NB4 (cell line): Measurements from ENCODE around the gene GPR146.

ENCODE experiments used
- DNase-seq: peaks from one replicate; pipeline ENCODE4 v3.0.0; 2010; ENCODE audit warnings: low read depth
- H3K4me3 ChIP-seq: one replicate; pipeline ENCODE4 v1.5.1; 2011; ENCODE audit warnings: mild to moderate bottlenecking, low read depth, low read length, moderate library complexity
- CTCF ChIP-seq: IDR thresholded peaks from one replicate; pipeline ENCODE4 v1.5.1; 2012; ENCODE audit warnings: low read depth, low read length
- MAX ChIP-seq: IDR thresholded peaks from 2 replicates; pipeline ENCODE4 v1.6.1; 2011; ENCODE audit warnings: low read depth, low read length
- MYC ChIP-seq: IDR thresholded peaks from 2 replicates; pipeline ENCODE4 v1.6.1; 2011; ENCODE audit warnings: low read depth, low read length
- POLR2A ChIP-seq: IDR thresholded peaks from 2 replicates; pipeline ENCODE4 v1.6.1; 2011; ENCODE audit warnings: mild to moderate bottlenecking; ENCODE audit not compliant: insufficient read length; ENCODE audit errors: extremely low read depth

The GPR146 gene

DNA sequence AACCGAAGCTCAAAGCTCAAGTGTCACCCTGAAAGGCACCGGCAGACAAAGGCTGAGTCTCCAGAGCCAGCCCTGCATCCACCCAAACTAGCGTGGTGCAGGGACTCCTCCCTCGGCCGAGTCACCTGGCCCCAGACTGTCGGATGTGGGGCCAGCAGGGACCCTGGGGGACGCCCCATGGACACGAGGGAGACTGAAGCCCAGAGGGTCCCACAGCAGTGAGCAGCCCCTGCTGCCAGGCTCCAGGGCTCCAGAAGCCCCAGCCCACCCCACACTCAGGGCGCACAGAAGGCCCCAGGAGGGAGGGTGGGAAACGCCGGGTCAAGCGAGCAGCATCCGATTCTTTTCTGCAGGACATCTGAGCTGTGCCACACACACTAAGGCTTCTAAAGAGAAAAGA is 20.2 kb downstream of the GPR146 start:
- no peak overlapping the region for H3K4me3 ChIP-seq
- DNase-seq = no peak
- TF ChIP-seq POLR2A = no peak
- TF ChIP-seq MAX = no peak
- TF ChIP-seq MYC = no peak
- TF ChIP-seq CTCF = no peak

DNA sequence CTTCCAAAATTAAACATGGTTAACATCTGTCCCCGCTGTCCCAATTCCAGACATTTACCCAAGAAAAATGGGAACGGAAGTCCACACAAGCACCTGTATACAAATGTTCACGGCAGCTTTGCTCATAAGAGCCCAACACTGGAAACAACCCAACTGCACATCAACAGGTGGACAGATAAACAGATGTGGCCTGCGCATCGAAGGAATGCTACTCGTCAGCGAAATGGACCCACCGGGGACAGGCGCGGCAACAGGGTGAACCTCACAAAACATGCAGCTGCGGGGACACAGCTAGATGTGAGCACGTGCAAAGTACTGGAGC is 20.9 kb downstream of the GPR146 start:
- no peak overlapping the region for H3K4me3 ChIP-seq
- no peak for TF ChIP-seq POLR2A
- TF ChIP-seq MAX = no peak
- TF ChIP-seq MYC = no peak
- no peak for TF ChIP-seq CTCF
- no peak for DNase-seq

DNA sequence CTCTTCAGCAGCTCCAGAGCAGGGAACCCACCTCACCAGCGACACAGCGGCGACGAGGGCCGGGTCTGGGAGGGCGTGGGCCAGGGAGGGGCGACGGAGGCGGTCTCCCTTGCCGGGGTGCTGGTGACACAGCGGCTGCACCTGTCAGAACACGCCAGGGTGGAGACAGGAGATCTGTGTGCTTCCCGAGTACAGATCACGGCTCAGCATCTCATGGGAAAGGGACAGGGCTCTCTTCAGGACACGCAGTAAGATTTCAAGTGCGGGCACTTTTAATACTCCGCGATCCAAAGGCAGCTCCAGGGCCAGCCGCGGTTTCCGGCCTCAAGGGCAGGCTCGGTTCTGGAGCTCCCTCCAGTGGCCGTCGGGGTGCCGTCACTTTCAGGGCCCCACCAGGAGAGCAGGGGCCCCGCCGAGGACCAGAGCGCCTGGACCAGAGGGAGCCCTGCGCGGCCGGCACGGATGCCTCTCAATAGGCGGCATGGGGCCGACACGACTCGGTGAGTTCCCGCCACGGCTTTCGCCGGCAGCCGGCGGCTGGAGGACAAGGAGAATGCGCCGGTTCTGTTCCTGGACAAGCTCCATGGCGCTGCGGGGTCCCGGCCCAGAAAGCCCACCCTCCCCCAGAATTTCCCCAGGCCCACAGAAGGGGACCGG is 21.4 kb downstream of the GPR146 start:
- TF ChIP-seq MAX (0 out of 2 replicates have a peak, but pooled peaks have one; percentile 16), CTCF (peak; percentile 94), POLR2A (no peak)
- H3K4me3 ChIP-seq = no peak overlapping the region
- peak; percentile 92 for DNase-seq

DNA sequence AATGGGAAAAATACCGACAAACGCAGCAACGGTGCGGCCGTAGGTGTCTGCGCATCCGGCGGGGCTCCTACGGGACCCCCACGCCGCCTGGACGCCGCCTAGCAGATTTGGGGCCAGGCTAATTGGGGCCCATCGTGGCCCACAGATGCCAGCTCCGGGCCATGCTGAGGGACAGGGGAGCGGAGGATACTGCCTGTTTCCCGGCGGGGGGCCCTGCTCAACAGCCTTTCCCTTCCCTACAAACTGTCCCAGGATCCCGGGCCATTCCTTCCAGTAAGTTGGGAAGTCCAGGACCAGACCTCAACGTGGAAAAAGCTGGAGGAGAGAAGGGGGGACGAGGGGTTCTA is 21.9 kb downstream of the GPR146 start:
- TF ChIP-seq POLR2A (no peak), MYC (no peak), CTCF (no peak), MAX (no peak)
- DNase-seq = no peak
- H3K4me3 ChIP-seq = no peak overlapping the region

DNA sequence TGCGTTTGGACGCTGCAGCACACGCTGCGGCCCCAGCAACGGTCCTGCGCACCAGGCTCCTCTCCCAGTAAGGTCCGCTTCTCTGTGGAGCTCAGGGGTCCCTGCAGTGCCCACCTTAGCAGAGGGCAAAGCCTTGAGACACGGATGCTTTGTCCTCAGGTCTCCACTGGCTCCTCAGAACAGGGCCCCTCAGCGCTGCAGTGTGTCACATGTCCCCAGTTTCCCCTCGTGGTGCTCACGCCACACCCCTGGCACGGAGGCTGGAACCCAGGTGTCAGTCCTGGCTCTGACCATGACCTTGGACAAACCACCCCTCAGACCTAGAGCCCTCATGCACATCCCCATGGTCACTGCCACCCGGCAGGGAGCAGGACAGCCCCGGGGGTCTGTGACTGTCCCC is 23.7 kb downstream of the GPR146 start:
- DNase-seq = no peak
- no peak overlapping the region for H3K4me3 ChIP-seq
- no peak for TF ChIP-seq MYC
- no peak for TF ChIP-seq CTCF
- TF ChIP-seq MAX = no peak
- no peak for TF ChIP-seq POLR2A

DNA sequence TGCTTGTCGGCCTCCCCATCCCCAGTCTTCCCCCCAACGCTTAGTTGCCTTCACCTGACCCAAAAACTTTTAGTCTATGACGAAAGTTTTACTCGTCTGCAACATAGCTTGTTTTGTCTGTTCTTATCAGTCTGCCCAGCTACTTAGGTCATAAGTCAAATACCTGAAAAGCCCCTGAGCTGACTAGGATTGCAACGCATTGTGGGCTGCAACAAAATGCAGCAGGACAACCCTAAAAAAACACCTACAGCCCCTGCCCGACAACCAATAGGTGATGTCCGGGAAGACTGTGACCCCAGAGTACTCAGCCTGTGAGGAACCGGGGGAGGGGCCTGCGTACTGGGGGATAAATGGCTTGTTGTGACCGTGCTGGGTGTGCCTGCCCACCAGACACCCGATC is 24.3 kb downstream of the GPR146 start:
- H3K4me3 ChIP-seq = no peak overlapping the region
- DNase-seq = no peak
- TF ChIP-seq MAX = no peak
- no peak for TF ChIP-seq MYC
- TF ChIP-seq CTCF = no peak
- TF ChIP-seq POLR2A = no peak
